Aorta (tissue), 5 donors: ENCODE data around the gene COMMD4. TPM values are rescaled to one million over a fixed set of nuclear protein-coding genes. Genes with fewer than 3 reads are reported as not detected.
"Not testable (repeated sequence)": the region's sequence is repeated elsewhere in the genome, so short reads cannot be mapped to it uniquely, and the experiment has no call there.

Experiments used
- ATAC-seq: fragments of 200-7000 bp; cut with Tn5 transposase; one replicate; pipeline ENCODE4 v1.9.1; 2022; ENCODE audit warnings: moderate library complexity; ENCODE audit not compliant: low FRiP score
- DNase-seq, 2 donors: peaks; one replicate each; pipeline ENCODE4 v3.0.0-alpha.2; 2020
- H3K27ac ChIP-seq, 2 donors: one replicate each; pipeline ENCODE4 v1.5.1; 2013; ENCODE audit warnings: low read length in 2 of 2, mild to moderate bottlenecking in 2 of 2, moderate library complexity in 2 of 2, control low read depth in 1 of 2, inconsistent platforms in 1 of 2, low read depth in 1 of 2
- H3K27me3 ChIP-seq, 2 donors: one replicate each; pipeline ENCODE4 v1.6.1; 2013; ENCODE audit warnings: control low read depth in 1 of 2, low read length in 1 of 2, mild to moderate bottlenecking in 1 of 2, moderate library complexity in 1 of 2; ENCODE audit not compliant: insufficient read depth in 2 of 2, control insufficient read depth in 1 of 2
- H3K36me3 ChIP-seq, 2 donors: one replicate each; pipeline ENCODE4 v1.6.1; 2013; ENCODE audit warnings: control low read depth in 1 of 2, low read length in 1 of 2, mild to moderate bottlenecking in 1 of 2; ENCODE audit not compliant: insufficient read depth in 2 of 2, control insufficient read depth in 1 of 2
- H3K4me1 ChIP-seq, 2 donors: one replicate each; pipeline ENCODE4 v1.6.1; 2013; ENCODE audit warnings: low read length in 2 of 2, control low read depth in 1 of 2, mild to moderate bottlenecking in 1 of 2, moderate library complexity in 1 of 2; ENCODE audit not compliant: insufficient read depth in 2 of 2, control insufficient read depth in 1 of 2
- H3K4me3 ChIP-seq, 2 donors: one replicate each; pipeline ENCODE4 v1.5.1; 2013; ENCODE audit warnings: low read length in 2 of 2, control low read depth in 1 of 2, mild to moderate bottlenecking in 1 of 2
- H3K9me3 ChIP-seq: one replicate; pipeline ENCODE4 v1.6.1; 2013; ENCODE audit warnings: mild to moderate bottlenecking, low read length; ENCODE audit not compliant: control insufficient read depth
- WGBS, 2 donors: extraction: QIAGEN DNeasy Blood & Tissue Kit; methylation state at CpG; one replicate each; pipeline ENCODE4 v1.1.7; 2013; 5-methylcytosine and 5-hydroxymethylcytosine counted together
- intact Hi-C, 2 donors: fragments of 100-400 bp; cut with DNase I; formaldehyde crosslinking; loops; one replicate each; pipeline versions ENCODE4 v1.14.2 to v1.15.0; 2022
- long read RNA-seq, 2 donors: library from polyadenylated mRNA; unstranded; transcript quantifications; one replicate each; pipeline ENCODE4 v2.0.0, GENCODE V29; 2020 to 2021
- polyA plus RNA-seq, 2 donors: library from polyadenylated mRNA; stranded (reverse); fragments of 200-250 nt; gene quantifications; one replicate each; pipeline ENCODE4 v1.2.3, GENCODE V29; 2013
- total RNA-seq, 2 donors: library from RNA; stranded (reverse); fragmentation: NEBNext Ultra II Directional; extraction: Animal tissue kit (Norgen Biotek cat#: 25700); gene quantifications; one replicate each; pipeline ENCODE4 v1.2.1, GENCODE V29; 2021
- donor health status: healthy with polysubstance abuse.
- donor health status: Bipolar disorder and iron deficiency.
- donor health status: DM: no; HTN: no; CAD: no.
- donor health status: DM: no; HTN: no; CAD: no.
- donor health status: DM: yes; HTN: yes; CAD: no.

Gene COMMD4
- total RNA-seq (10 to 100 TPM; 27.0 to 32.8 TPM), polyA plus RNA-seq (100 to 1,000 TPM in 1 of 2 donors, 10 to 100 TPM in 1; 45.6 to 136 TPM)
- long read RNA-seq, donor 1, full-length matches to known transcripts, result 19 of 26 reads
- long read RNA-seq, donor 1, partial matches to known transcripts, result 1 of 26 reads
- long read RNA-seq, donor 1, other reads (novel, unspliced or antisense), result 6 of 26 reads
- long read RNA-seq, donor 2, full-length matches to known transcripts, result 8 of 9 reads
- long read RNA-seq, donor 2, partial matches to known transcripts, result 1 of 9 reads
- long read RNA-seq, donor 2, other reads (novel, unspliced or antisense), result 0 of 9 reads

DNA sequence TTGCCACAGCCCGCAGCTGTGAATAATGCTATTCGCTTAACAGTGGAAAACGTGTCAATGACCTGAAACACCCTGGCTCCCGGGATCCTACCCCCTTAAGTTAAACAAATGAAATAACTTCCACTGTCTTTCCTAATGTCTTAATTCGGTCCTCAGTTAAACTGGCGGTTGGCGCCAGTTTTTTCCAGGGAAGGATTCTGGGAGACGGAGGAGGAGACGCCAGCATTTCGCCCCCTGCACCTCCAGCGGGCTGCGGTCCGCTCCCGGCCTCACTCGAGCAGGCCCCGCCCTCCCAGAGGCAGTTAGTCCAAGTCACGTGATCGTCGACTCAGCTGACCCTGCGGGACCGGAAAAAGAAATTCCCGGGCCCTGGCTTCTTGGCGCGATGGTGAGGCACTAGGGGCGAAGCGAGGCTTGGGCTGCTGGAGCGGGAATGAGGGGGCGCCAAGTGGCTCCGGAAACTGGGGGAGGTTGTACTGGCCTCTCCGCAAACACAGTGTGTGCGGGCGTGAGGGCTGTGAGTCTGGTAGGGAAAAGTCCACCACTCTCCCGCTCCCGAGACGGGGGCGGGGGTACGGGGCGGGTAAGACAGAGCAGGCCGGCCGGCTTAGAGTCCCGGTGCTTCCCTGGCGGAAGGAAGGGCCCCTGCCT lies at the start of gene COMMD4:
Gene COMMD4, plus strand, starts transcription at position 359 of the 651 bp plus-strand sequence. Its CDS starts 27 bp downstream, at position 386.
- Histone ChIP-seq H3K36me3 (no peaks in the 10 kb centered on the region), H3K4me1 (peaks cover 0 to 2% of the 10 kb centered on the region in 2 donors), H3K27ac (peak within 1 kb of the TSS in 1 of 2 donors; percentile 2), H3K9me3 (no peaks in the 10 kb centered on the region), H3K4me3 (peak within 1 kb of the TSS; percentile 18 to 50), H3K27me3 (no peaks in the 10 kb centered on the region)
- 0 to 1% methylated on average over 42 of the region's 42 CpGs for WGBS, 2 donors
- DNase-seq (peak; percentile 97 to 98), ATAC-seq (peak; percentile 93)
- intact Hi-C loops, result no loop called here

DNA sequence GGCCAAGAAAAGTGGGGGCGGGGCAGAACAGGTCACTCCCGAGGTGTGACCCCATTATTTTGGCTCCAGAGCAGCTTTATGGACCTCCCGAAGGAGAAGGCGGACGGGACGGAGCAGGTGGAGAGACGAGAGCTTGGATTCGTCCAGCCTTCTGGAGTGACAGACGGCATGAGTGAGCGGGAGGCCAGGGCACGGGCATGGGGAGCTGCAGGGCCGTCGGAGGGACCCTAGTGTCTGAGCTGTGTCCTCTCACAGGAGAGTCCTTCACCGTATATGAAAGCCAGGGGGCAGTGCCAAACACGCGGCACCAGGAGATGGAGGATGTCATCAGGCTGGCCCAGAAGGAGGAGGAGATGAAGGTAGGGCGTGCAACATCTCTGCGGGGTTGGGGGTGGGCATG lies 42.2 kb upstream of the COMMD4 start:
- H3K4me3 ChIP-seq, intact Hi-C loops, H3K36me3 ChIP-seq, H3K4me1 ChIP-seq, H3K27me3 ChIP-seq, ATAC-seq, H3K27ac ChIP-seq, H3K9me3 ChIP-seq: not testable (repeated sequence)
- DNase-seq, result peak in 1 of 2 donors; percentile 63
- WGBS, 2 donors, result 50 to 68% methylated on average over 2 to 8 of the region's 18 CpGs

DNA sequence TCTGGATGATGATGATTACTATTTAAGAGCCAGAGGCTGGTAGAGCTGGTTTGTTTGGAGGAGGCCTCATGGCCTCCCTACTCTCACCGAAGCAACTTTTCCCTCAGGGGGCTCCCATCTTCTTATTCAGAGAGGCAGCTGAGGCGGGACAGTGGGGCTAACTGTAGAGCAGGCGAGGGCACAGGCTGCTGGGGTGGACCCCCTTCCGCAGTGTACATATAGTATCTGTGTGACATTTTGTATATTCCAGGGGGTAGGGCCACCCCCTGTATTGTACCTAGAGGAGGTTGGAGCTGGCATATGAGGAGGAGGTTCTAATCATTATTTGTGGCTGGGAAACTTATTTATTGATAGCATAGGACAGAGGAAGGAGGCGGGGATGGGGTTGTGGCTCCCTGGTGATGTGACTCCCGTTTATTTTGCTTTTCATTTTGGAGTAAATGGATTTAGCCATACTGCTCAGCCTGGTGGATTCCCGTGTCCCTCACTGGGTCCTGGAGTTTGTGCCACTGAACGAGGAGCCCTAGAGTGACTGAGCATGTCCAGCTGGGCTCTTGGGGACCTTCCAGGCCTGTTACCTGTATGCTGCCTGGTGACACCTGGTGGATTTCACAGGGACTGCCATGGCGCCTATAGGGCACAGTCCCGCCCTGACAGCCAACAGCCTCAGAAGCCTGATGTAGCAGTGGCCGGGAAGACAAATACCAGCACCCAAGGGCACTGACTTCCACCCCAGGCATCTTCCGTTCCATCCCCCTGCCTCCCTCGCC lies 37.1 kb upstream of the COMMD4 start:
- H3K36me3 ChIP-seq, H3K4me3 ChIP-seq, DNase-seq, H3K9me3 ChIP-seq, intact Hi-C loops, H3K27me3 ChIP-seq, H3K4me1 ChIP-seq, H3K27ac ChIP-seq, ATAC-seq: not testable (repeated sequence)
- WGBS, 2 donors, result 84% methylated on average over 5 to 7 of the region's 13 CpGs

DNA sequence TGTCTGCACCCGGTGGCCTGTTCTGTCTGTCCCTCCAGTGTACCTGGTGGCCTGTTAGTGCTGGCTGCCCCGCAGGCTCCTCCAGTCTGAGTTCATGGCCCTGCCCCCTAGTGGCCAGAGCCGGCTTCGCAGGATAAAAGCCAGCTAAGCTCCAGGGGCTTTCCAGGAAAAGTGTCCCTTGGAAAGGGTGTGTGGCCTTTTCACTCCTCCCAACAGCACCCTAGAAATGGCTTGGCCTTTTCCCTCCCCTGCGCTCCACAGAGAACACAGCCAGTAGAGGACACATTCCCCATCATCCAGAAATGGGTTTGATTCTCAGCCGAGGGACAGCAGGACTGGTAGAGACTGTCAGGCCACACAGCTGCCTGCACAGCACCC lies 36.6 kb upstream of the COMMD4 start:
- H3K36me3 ChIP-seq, H3K4me1 ChIP-seq, H3K27ac ChIP-seq, intact Hi-C loops, H3K9me3 ChIP-seq, H3K4me3 ChIP-seq, H3K27me3 ChIP-seq: not testable (repeated sequence)
- WGBS, 2 donors, result 3 to 19% methylated on average over 3 to 6 of the region's 6 CpGs
- DNase-seq (peak; percentile 64 to 87), ATAC-seq (peak; percentile 62)

DNA sequence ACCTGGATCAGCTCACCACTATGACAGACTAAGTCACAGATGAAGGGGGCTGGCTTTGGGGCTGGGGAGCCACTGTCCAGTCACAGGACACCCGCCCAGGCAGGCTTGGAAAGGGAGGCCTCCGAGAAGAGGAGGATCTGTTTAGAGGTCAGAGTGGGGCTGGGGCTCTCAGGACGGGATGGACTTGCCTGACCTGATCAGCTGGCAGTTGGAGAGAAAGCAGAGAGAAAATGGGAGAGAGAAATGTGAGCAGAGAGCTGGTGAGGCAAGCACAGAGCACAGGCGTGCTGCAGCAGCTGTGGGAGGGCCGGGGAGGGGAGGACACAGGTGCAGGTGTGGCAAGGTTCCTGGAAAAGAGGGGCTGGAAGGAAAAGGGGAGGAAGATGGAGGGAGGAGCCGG lies 35.8 kb upstream of the COMMD4 start:
- H3K4me3 ChIP-seq, H3K36me3 ChIP-seq, intact Hi-C loops, ATAC-seq, H3K27ac ChIP-seq, H3K4me1 ChIP-seq, DNase-seq, H3K27me3 ChIP-seq, H3K9me3 ChIP-seq: not testable (repeated sequence)
- WGBS, 2 donors, result 75 to 79% methylated on average over 3 to 5 of the region's 6 CpGs

DNA sequence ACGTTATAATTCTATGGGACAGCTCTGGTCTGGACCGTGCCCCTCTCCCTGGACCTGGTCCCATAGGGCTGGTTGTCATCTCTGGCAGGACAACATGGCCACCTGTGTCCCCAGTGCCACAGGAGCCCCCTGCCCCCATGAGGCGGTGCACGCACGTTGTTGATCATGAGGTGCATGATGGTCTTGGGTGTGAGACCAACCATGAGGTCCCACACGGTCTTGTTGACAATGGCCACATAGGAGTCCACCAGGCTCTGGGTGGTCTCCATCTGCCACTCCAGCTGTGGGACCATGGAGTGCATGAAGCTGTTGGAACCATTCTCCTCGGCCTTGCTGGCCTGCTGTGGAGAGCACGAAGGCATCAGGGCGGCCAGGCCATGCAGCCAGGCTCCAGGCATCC lies 33.5 kb upstream of the COMMD4 start:
- H3K27ac ChIP-seq, result no peak overlapping the region
- 85 to 87% methylated on average over 9 of the region's 9 CpGs for WGBS, 2 donors
- H3K4me3 ChIP-seq, result no peak overlapping the region
- H3K4me1 ChIP-seq, result no peaks in the 10 kb centered on the region
- H3K27me3 ChIP-seq, result no peaks in the 10 kb centered on the region
- no peaks in the 10 kb centered on the region for H3K36me3 ChIP-seq
- DNase-seq (no peak), ATAC-seq (no peak)
- no peaks in the 10 kb centered on the region for H3K9me3 ChIP-seq
- intact Hi-C loops, result no loop called here

DNA sequence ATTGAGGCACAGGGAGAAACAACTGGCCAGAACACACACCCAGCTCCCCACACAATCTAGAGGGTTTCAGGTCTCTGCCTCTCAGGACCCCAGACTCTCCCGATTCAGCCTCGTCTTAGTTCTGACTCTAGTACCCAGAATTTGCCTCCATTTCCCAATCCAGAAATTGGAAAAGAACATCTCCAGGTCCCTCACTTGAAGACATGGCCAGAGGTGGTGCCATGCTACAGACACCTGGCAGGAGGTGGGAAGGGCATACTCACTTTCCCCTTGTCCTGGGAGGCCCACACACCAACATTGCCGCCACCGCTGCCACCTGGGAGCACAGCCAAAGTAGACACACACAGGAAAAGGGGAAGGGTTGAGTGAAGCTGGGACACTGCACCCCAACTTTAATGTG lies 33.1 kb upstream of the COMMD4 start:
- H3K27ac ChIP-seq, intact Hi-C loops, DNase-seq, H3K4me3 ChIP-seq, H3K9me3 ChIP-seq, ATAC-seq, H3K4me1 ChIP-seq, H3K27me3 ChIP-seq, H3K36me3 ChIP-seq: not testable (repeated sequence)
- WGBS, 2 donors, result 82 to 92% methylated on average over 4 of the region's 4 CpGs

DNA sequence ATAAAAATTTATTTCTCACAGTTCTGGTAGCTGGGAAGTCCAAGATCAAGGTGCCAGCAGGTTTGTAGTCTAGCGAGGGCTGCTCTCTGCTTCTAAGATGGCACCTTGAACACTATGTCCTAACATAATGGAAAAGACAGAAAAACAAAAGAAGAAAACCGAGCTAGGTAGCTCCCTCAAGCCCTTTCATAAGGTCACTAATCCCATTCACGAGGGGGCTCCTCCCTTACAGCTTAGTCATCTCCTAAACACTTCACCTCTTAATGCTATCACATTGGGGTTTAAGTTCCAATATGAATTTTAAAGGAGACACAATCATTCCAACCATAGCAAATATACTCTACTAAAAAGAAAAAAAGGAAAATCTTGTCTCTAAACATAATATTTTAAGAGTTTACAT lies 29.7 kb upstream of the COMMD4 start:
- Histone ChIP-seq H3K27ac (no peak overlapping the region), H3K4me3 (no peak overlapping the region), H3K36me3 (no peaks in the 10 kb centered on the region), H3K4me1 (no peaks in the 10 kb centered on the region), H3K9me3 (no peaks in the 10 kb centered on the region), H3K27me3 (peaks cover 0 to 1% of the 10 kb centered on the region in 2 donors)
- 69 to 75% methylated on average over 3 of the region's 3 CpGs for WGBS, 2 donors
- intact Hi-C loops, result no loop called here
- ATAC-seq (no peak), DNase-seq (no peak)
